Hepatocyte (in vitro differentiated cells): Measurements from ENCODE around the gene CACNA2D4. TPM values are rescaled to one million over a fixed set of nuclear protein-coding genes. Genes with fewer than 3 reads are reported as not detected.
A peak's percentile ranks its signal among the peaks of the same experiment; 100 is the strongest.

Experiments used
- DNase-seq: peaks from one replicate; pipeline ENCODE4 v3.0.0-alpha.2; 2016; ENCODE audit warnings: low spot score
- H2AFZ ChIP-seq: fragments of 200-600 bp; sonication (generic); 2 replicates; pipeline ENCODE4 v1.6.0; 2016; ENCODE audit warnings: antibody characterized with exemption, mild to moderate bottlenecking
- H3K27ac ChIP-seq: fragments of 200-600 bp; sonication (generic); 2 replicates; pipeline ENCODE4 v1.5.1; 2016; ENCODE audit warnings: mild to moderate bottlenecking
- H3K27me3 ChIP-seq: fragments of 200-600 bp; sonication (generic); 2 replicates; pipeline ENCODE4 v1.6.1; 2016
- H3K36me3 ChIP-seq: fragments of 200-600 bp; sonication (generic); replicated peaks from 2 replicates; pipeline ENCODE4 v1.5.1; 2016; ENCODE audit warnings: low read depth; ENCODE audit not compliant: insufficient read depth
- H3K4me1 ChIP-seq: fragments of 200-600 bp; sonication (generic); 2 replicates; pipeline ENCODE4 v1.5.1; 2016; ENCODE audit warnings: mild to moderate bottlenecking, moderate library complexity; ENCODE audit not compliant: insufficient read depth
- H3K4me2 ChIP-seq: fragments of 200-600 bp; sonication (generic); 2 replicates; pipeline ENCODE4 v1.6.0; 2016
- H3K4me3 ChIP-seq: fragments of 200-600 bp; sonication (generic); 2 replicates; pipeline ENCODE4 v1.5.1; 2016; ENCODE audit warnings: mild to moderate bottlenecking
- H3K79me2 ChIP-seq: fragments of 200-600 bp; sonication (generic); 2 replicates; pipeline ENCODE4 v1.6.0; 2017; ENCODE audit warnings: mild to moderate bottlenecking
- H3K9me2 ChIP-seq: fragments of 200-600 bp; sonication (generic); replicated peaks from 2 replicates; pipeline ENCODE4 v1.6.0; 2017; ENCODE audit warnings: mild to moderate bottlenecking; ENCODE audit not compliant: insufficient read depth
- H3K9me3 ChIP-seq: fragments of 200-600 bp; sonication (generic); 2 replicates; pipeline ENCODE4 v1.5.1; 2016; ENCODE audit warnings: low read depth, mild to moderate bottlenecking
- H4K20me1 ChIP-seq: fragments of 200-600 bp; sonication (generic); 2 replicates; pipeline ENCODE4 v1.6.0; 2016; ENCODE audit warnings: mild to moderate bottlenecking; ENCODE audit not compliant: insufficient read depth, poor library complexity, severe bottlenecking
- EZH2 ChIP-seq: fragments of 200-600 bp; sonication (generic); IDR thresholded peaks from 2 replicates; pipeline ENCODE4 v1.6.1; 2016; ENCODE audit warnings: antibody characterized with exemption, mild to moderate bottlenecking, borderline replicate concordance
- EZH2phosphoT487 ChIP-seq: fragments of 200-600 bp; sonication (generic); IDR thresholded peaks from one replicate; pipeline ENCODE4 v1.6.1; 2018; ENCODE audit warnings: antibody characterized with exemption, mild to moderate bottlenecking, low read depth, moderate library complexity; ENCODE audit not compliant: unreplicated experiment, severe bottlenecking
- WGBS: methylation state at CpG from one replicate; pipeline ENCODE4 v1.1.6; 2016; ENCODE audit warnings: low lambda C conversion rate; ENCODE audit errors: missing lambda C conversion rate; 5-methylcytosine and 5-hydroxymethylcytosine counted together
- polyA plus RNA-seq: library from polyadenylated mRNA; unstranded; fragments of >200 nt; fragmentation: Nextera tagmentation; extraction: Ambion mirVana; gene quantifications from 2 replicates; pipeline ENCODE4 v1.2.1, GENCODE V29; 2016
- total RNA-seq: library from RNA; depleted of rRNA; stranded (reverse); fragments of >200 nt; gene quantifications from 2 replicates; pipeline ENCODE4 v1.2.3, GENCODE V29; 2014
- TF ChIP-seq, protein P1 (sequence below): fragments of 200-600 bp; sonication (generic); IDR thresholded peaks from 2 replicates; pipeline ENCODE4 v1.5.1; 2016; ENCODE audit warnings: antibody characterized with exemption, mild to moderate bottlenecking; ENCODE audit not compliant: poor library complexity

CACNA2D4 gene
- total and polyA plus RNA-seq, 2 experiments from 2014 or later = 1.3 to 2.1 TPM

DNA sequence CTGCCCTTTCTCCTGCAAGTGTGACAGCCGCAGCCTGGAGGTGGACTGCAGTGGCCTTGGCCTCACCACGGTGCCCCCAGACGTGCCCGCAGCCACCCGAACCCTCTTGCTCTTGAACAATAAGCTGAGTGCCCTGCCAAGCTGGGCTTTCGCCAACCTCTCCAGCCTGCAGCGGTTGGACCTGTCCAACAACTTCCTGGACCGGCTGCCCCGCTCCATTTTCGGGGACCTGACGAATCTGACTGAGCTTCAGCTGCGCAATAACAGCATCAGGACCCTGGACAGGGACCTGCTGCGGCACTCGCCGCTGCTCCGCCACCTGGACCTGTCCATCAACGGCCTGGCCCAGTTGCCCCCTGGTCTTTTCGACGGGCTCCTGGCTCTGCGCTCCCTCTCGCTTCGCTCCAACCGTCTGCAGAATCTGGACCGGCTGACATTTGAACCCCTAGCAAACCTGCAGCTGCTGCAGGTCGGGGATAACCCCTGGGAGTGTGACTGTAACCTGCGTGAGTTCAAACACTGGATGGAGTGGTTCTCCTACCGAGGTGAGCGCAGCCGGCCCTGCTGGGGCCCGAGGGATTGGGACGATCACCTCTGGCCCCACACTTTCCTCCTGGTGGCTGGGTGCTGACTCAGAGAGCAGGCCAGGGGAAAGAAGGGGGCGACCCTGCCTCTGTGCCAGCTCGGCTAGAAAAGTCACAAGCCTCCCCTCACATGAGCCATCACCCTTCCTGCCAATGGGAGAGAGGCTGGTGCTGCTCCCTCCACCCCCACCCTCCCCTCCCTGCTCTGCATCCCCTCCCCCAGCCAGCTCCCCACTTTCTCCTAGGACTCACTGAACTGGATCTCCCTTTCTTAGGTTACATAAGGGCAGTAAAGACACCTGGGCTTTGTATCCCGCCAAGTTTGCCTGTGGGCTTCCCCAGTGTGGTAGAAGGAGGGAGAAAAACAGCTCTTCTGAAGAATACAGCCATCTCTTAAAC, 87.2 kb downstream of the CACNA2D4 start:
- TF ChIP-seq, protein P1, sequence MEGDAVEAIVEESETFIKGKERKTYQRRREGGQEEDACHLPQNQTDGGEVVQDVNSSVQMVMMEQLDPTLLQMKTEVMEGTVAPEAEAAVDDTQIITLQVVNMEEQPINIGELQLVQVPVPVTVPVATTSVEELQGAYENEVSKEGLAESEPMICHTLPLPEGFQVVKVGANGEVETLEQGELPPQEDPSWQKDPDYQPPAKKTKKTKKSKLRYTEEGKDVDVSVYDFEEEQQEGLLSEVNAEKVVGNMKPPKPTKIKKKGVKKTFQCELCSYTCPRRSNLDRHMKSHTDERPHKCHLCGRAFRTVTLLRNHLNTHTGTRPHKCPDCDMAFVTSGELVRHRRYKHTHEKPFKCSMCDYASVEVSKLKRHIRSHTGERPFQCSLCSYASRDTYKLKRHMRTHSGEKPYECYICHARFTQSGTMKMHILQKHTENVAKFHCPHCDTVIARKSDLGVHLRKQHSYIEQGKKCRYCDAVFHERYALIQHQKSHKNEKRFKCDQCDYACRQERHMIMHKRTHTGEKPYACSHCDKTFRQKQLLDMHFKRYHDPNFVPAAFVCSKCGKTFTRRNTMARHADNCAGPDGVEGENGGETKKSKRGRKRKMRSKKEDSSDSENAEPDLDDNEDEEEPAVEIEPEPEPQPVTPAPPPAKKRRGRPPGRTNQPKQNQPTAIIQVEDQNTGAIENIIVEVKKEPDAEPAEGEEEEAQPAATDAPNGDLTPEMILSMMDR = no peak
- TF ChIP-seq EZH2 = no peak
- TF ChIP-seq EZH2phosphoT487 = no peak
- no peaks in the 10 kb centered on the region for H3K27me3 ChIP-seq

DNA sequence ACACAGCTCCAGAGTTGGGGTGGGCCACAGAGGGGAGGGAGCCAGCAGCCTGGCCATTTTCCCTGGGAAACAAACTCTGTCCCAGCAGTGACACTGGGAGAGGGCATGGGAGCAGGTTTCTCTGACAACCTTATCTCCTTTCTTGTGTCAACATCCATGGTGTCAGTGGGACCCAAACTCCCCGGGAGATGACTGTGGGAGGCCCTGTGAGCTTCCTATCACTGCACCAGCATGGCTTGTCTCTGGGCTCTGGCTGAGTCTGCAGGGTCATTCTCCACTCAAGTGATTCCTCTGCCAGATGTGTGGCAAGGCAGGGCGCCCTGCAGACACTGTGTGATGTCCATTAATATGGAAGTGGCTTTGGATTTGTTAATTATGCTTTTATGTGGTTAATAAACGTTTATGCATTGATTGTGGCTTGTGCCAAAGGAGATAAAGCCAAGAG, 88.0 kb downstream of the CACNA2D4 start:
- TF ChIP-seq EZH2phosphoT487 = no peak
- TF ChIP-seq, protein P1 = no peak
- TF ChIP-seq EZH2 = no peak
- 37% methylated on average over 3 of the region's 3 CpGs for WGBS
- H3K4me1 ChIP-seq = no peaks in the 10 kb centered on the region
- no peaks in the 10 kb centered on the region for H3K79me2 ChIP-seq
- no peak overlapping the region for H3K27ac ChIP-seq
- no peak for DNase-seq
- H3K27me3 ChIP-seq = no peaks in the 10 kb centered on the region
- no peak overlapping the region for H3K4me3 ChIP-seq
- no peak overlapping the region for H3K4me2 ChIP-seq
- H4K20me1 ChIP-seq = no peaks in the 10 kb centered on the region
- H3K36me3 ChIP-seq = no peaks in the 10 kb centered on the region
- H3K9me2 ChIP-seq = no peaks in the 10 kb centered on the region
- H2AFZ ChIP-seq = no peak overlapping the region
- no peaks in the 10 kb centered on the region for H3K9me3 ChIP-seq

More for the DNA sequence above, 87.2 kb downstream of the CACNA2D4 start:
- Histone ChIP-seq H3K36me3 (no peaks in the 10 kb centered on the region), H4K20me1 (no peaks in the 10 kb centered on the region), H3K9me3 (no peaks in the 10 kb centered on the region), H3K79me2 (no peaks in the 10 kb centered on the region), H3K27ac (no peak overlapping the region), H3K4me2 (no peak overlapping the region), H2AFZ (no peak overlapping the region), H3K4me1 (no peaks in the 10 kb centered on the region), H3K9me2 (no peaks in the 10 kb centered on the region), H3K4me3 (no peak overlapping the region)
- 22% methylated on average over 33 of the region's 34 CpGs for WGBS
- peak; percentile 93 for DNase-seq

DNA sequence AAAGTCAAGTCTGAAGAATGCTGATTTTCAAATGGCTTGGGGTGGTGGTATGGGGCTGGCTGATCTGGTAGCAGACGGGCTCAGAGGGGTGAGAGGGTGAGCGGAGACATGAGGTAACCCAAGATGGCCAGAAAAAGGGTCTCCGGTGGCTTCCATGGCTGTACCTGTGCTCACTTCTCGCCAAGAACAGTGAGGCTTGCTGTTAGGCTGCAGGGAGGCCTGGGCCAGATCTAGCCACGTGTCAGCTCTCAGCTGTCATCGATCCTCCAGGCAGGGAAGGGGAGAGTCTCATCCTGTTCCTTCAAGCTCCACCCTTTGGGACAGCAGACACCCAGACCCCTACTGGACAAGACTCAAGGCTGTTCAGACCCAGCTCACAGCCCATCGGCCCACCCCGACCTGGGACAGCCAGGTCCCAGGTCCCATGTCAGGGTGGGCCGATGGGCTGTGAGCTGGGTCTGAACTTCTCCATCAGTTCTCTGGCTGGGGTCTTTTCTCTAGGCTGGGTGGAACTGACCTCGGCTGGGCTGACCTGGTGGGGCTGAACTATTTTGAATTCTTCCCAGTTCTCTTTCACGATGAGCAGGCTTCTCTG, 89.0 kb downstream of the CACNA2D4 start:
- WGBS = 90% methylated on average over 11 of the region's 11 CpGs
- Histone ChIP-seq H3K9me3 (no peaks in the 10 kb centered on the region), H3K79me2 (no peaks in the 10 kb centered on the region), H3K4me2 (no peak overlapping the region), H3K4me1 (no peaks in the 10 kb centered on the region), H3K27me3 (no peaks in the 10 kb centered on the region), H3K9me2 (no peaks in the 10 kb centered on the region), H3K36me3 (no peaks in the 10 kb centered on the region), H3K27ac (no peak overlapping the region), H3K4me3 (no peak overlapping the region), H2AFZ (no peak overlapping the region), H4K20me1 (no peaks in the 10 kb centered on the region)
- no peak for DNase-seq
- TF ChIP-seq EZH2 = no peak
- TF ChIP-seq EZH2phosphoT487 = no peak
- TF ChIP-seq, protein P1 = no peak
